HEK293 (cell line): ENCODE data around the gene CHST5.

Experiments used
- CTCF ChIP-seq: fragments of 450-650 bp; formaldehyde crosslinking; IDR thresholded peaks from 2 replicates; pipeline ENCODE4 v1.5.1; 2016; ENCODE audit warnings: missing biosample characterization, missing genetic modification characterization
- IKZF3 ChIP-seq: fragments of 450-650 bp; IDR thresholded peaks from 2 replicates; pipeline ENCODE4 v1.5.0; 2018; ENCODE audit warnings: missing biosample characterization, mild to moderate bottlenecking, missing genetic modification characterization, moderate library complexity
- KLF1 ChIP-seq: fragments of 450-650 bp; formaldehyde crosslinking; IDR thresholded peaks from 2 replicates; pipeline ENCODE4 v1.5.1; 2016; ENCODE audit warnings: missing biosample characterization, missing genetic modification characterization
- KLF9 ChIP-seq: fragments of 450-650 bp; formaldehyde crosslinking; IDR thresholded peaks from 2 replicates; pipeline ENCODE4 v1.5.1; 2016; ENCODE audit warnings: missing biosample characterization, missing genetic modification characterization, low read depth
- PBX3 ChIP-seq: sonication (generic); formaldehyde crosslinking; IDR thresholded peaks from 2 replicates; pipeline ENCODE4 v1.8.1; 2022; ENCODE audit warnings: mild to moderate bottlenecking, moderate library complexity, missing genetic modification reagents
- PRDM1 ChIP-seq: fragments of 450-650 bp; formaldehyde crosslinking; IDR thresholded peaks from 2 replicates; pipeline ENCODE4; 2016; ENCODE audit warnings: missing biosample characterization, missing genetic modification characterization
- REST ChIP-seq: fragments of 450-650 bp; formaldehyde crosslinking; IDR thresholded peaks from 2 replicates; pipeline ENCODE4 v1.5.1; 2016; ENCODE audit warnings: missing biosample characterization, missing genetic modification characterization
- ZBTB11 ChIP-seq: fragments of 450-650 bp; formaldehyde crosslinking; conservative IDR thresholded peaks from 2 replicates; pipeline ENCODE4 v1.5.1; 2016; ENCODE audit warnings: low read depth, missing biosample characterization, missing genetic modification characterization
- ZBTB17 ChIP-seq: fragments of 450-650 bp; formaldehyde crosslinking; IDR thresholded peaks from 2 replicates; pipeline ENCODE4 v1.5.1; 2016; ENCODE audit warnings: missing biosample characterization, missing genetic modification characterization
- ZNF121 ChIP-seq: fragments of 450-650 bp; formaldehyde crosslinking; IDR thresholded peaks from 2 replicates; pipeline ENCODE4 v1.5.1; 2016; ENCODE audit warnings: missing biosample characterization, missing genetic modification characterization
- ZNF292 ChIP-seq: fragments of 450-650 bp; formaldehyde crosslinking; IDR thresholded peaks from 2 replicates; pipeline ENCODE4 v1.5.1; 2016; ENCODE audit warnings: low read depth, missing biosample characterization, missing genetic modification characterization, borderline replicate concordance
- ZNF639 ChIP-seq: fragments of 450-650 bp; formaldehyde crosslinking; IDR thresholded peaks from 2 replicates; pipeline ENCODE4 v1.5.1; 2016; ENCODE audit warnings: missing biosample characterization, missing genetic modification characterization
- ZSCAN4 ChIP-seq: fragments of 450-650 bp; formaldehyde crosslinking; IDR thresholded peaks from 2 replicates; pipeline ENCODE4 v1.5.1; 2017; ENCODE audit warnings: missing biosample characterization, missing genetic modification characterization

GRCh38 chr16:75526032-75526790, 9.7 kb downstream of the CHST5 start:
- TF ChIP-seq PRDM1 (tag by site-specific recombination): no peak
- TF ChIP-seq ZBTB17 (tag by site-specific recombination): no peak
- TF ChIP-seq CTCF (tag by site-specific recombination): no peak
- TF ChIP-seq KLF9 (tag by site-specific recombination): no peak
- TF ChIP-seq ZSCAN4 (tag by site-specific recombination): no peak
- no peak for TF ChIP-seq PBX3 (CRISPR knock-in tag)
- no peak for TF ChIP-seq ZBTB11 (tag by site-specific recombination)
- TF ChIP-seq KLF1: no peak
- no peak for TF ChIP-seq ZNF292
- no peak for TF ChIP-seq IKZF3 (tag by site-specific recombination)
- TF ChIP-seq REST: no peak
- no peak for TF ChIP-seq ZNF639
- no peak for TF ChIP-seq ZNF121 (tag by site-specific recombination)
